Panc1 (cell line): ENCODE measurements around the gene TSSK6. TPM values are rescaled to one million over a fixed set of nuclear protein-coding genes. Genes with fewer than 3 reads are reported as not detected.

ENCODE experiments used
- ATAC-seq: fragments of 200-7000 bp; cut with Tn5 transposase; 2 replicates; pipeline ENCODE4 v1.9.1; 2020; ENCODE audit warnings: mild to moderate bottlenecking, moderate library complexity
- BruUV-seq: library from RNA; stranded (reverse); fragments of 400-500 nt; replicated peaks from 2 replicates; lab custom pipeline; 2021; lab: Mats Ljungman, UMichigan
- CTCF ChIA-PET: fragments of 300-600 bp; sonication (Branson Sonifier 250); formaldehyde crosslinking; loops from one replicate; lab custom pipeline; 2022; ENCODE audit warnings: antibody characterized with exemption; lab: Charles Lee
- POLR2A ChIA-PET: fragments of 300-600 bp; sonication (Branson Sonifier 250); formaldehyde crosslinking; loops from one replicate; lab custom pipeline; 2022; ENCODE audit warnings: antibody characterized with exemption; lab: Charles Lee
- DNase-seq: peaks from one replicate; pipeline ENCODE4 v3.0.0-alpha.2; 2010; ENCODE audit warnings: low read depth, low spot score
- H3K27ac ChIP-seq: 2 replicates; pipeline ENCODE4 v1.5.1; 2011; ENCODE audit warnings: mild to moderate bottlenecking, low read length, inconsistent platforms
- H3K27me3 ChIP-seq: fragments of 200-500 bp; sonication (Bioruptor generic); 2 replicates; pipeline ENCODE4 v1.6.0; 2014; ENCODE audit warnings: low read length, inconsistent platforms; ENCODE audit not compliant: control insufficient read depth, insufficient read depth
- H3K36me3 ChIP-seq: fragments of 200-500 bp; sonication (Bioruptor generic); 2 replicates; pipeline ENCODE4 v1.5.1; 2014; ENCODE audit warnings: inconsistent platforms, mild to moderate bottlenecking, low read length, moderate library complexity; ENCODE audit not compliant: control insufficient read depth, insufficient read depth
- H3K4me1 ChIP-seq: 2 replicates; pipeline ENCODE4 v1.5.1; 2011; ENCODE audit warnings: inconsistent platforms, mild to moderate bottlenecking, low read length, moderate library complexity; ENCODE audit not compliant: control insufficient read depth, insufficient read depth
- H3K4me3 ChIP-seq, 2 experiments: 2 replicates each; pipeline ENCODE4 v1.5.1; 2011 to 2012; ENCODE audit warnings: low read depth in 2 of 2, low read length in 2 of 2, mild to moderate bottlenecking in 2 of 2, inconsistent platforms in 1 of 2, moderate library complexity in 1 of 2
- H3K9me3 ChIP-seq: fragments of 200-500 bp; sonication (Bioruptor generic); 2 replicates; pipeline ENCODE4 v1.5.1; 2014; ENCODE audit warnings: low read depth, mild to moderate bottlenecking, inconsistent platforms, low read length, moderate library complexity; ENCODE audit not compliant: control insufficient read depth, insufficient read depth
- POLR2AphosphoS5 ChIP-seq: IDR thresholded peaks from 2 replicates; pipeline ENCODE4 v1.6.1; 2012; ENCODE audit warnings: mild to moderate bottlenecking, low read depth, low read length, moderate library complexity
- REST ChIP-seq, 2 experiments: IDR thresholded peaks; 2 replicates each; pipeline ENCODE4 v1.6.1; 2011 to 2012; ENCODE audit warnings: low read depth in 2 of 2, control low read depth in 1 of 2, low read length in 1 of 2, mild to moderate bottlenecking in 1 of 2, moderate library complexity in 1 of 2; ENCODE audit not compliant: insufficient read depth in 1 of 2
- SIN3A ChIP-seq: IDR thresholded peaks from 2 replicates; pipeline ENCODE4 v1.6.1; 2012; ENCODE audit warnings: low read depth, mild to moderate bottlenecking, low read length, moderate library complexity, borderline replicate concordance; ENCODE audit not compliant: insufficient read depth
- TCF7L2 ChIP-seq: IDR thresholded peaks from 2 replicates; pipeline ENCODE4 v1.6.1; 2011; ENCODE audit warnings: mild to moderate bottlenecking, low read depth, low read length, inconsistent platforms
- in situ Hi-C: cut with HindIII; loops from 2 replicates; pipeline ENCODE4 v1.10.0; 2016; ENCODE audit warnings: low sequenced_read_pairs, low pct_unique_long_range_greater_than_20kb
- intact Hi-C: fragments of 100-400 bp; cut with micrococcal nuclease; formaldehyde crosslinking; loops from one replicate; pipeline ENCODE4 v1.10.0; 2022; ENCODE audit not compliant: unreplicated experiment
- total RNA-seq: library from RNA; stranded (reverse); gene quantifications from one replicate; pipeline ENCODE4 v1.2.1, GENCODE V29; 2021; ENCODE audit not compliant: unreplicated experiment
- TF ChIP-seq, protein P1 (sequence below): fragments of 450-650 bp; IDR thresholded peaks from 2 replicates; pipeline ENCODE4 v1.5.1; 2017; ENCODE audit warnings: mild to moderate bottlenecking

TSSK6 gene
- total RNA-seq, 1 experiment from 2014 or later: 1.8 TPM

DNA sequence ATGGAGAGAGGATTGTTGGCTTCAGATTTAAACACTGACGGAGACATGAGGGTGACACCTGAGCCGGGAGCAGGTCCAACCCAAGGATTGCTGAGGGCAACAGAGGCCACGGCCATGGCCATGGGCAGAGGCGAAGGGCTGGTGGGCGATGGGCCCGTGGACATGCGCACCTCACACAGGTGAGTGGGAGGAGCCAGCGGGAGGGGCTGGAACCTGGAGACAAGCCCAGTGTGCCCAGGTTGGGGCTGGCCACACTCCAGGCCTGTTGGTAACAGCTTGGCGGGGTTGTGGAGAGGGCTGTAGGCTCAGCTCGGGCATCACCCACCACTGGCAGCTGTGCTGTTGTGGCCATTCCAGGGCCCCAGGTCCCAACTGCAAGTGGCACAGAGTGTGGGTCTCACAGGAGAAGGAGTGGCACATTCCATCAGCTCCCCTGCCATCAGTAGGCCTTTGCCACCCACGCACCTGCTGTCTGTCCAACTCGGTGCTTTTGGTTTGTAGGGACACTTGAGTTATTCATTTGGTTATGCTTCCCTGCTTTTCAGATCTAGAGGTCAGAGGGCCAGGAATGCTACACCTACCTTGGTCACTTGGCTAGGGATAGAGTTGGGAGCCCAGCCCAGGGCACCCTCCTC, 49.8 kb downstream of the TSSK6 start:
- BruUV-seq: no TSS peak
- intact Hi-C loops: no loop called here
- CTCF ChIA-PET: no interaction called here

DNA sequence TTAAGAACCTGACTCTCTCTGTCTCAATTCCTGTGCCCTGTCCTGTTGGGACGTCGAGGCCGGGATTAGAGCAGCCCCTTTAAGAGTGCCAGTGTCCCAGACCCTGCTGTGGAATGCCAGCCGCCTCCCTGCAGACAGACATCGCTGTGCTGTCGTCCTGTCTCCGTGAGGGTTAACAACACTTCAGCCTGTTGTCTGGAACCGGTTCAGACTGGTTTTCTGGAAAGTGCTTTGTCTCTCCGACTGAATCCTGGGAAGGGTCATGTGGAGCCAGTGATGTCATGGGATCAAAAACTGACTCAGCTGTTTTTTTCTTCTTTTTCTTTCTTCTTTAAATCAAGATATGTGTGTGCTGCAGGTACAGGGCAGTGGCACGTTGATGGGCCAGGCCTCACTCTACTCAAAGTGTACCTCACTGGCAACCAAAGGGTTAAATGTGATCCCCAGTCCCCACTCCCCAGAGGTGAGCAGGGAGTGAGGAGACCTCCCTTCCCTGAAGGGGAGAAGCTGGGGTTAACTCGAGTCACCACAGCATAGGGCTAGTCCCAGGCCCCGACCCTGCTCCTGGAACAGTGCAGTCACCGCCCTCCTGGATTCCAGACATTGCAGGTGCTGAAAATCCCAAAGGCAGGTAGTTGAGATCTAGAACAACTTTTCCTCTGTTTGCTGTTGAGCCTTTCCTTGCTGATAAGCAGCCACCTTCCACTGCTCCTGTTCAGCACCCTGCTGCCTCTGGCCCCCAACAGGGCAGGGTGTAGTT, 50.8 kb downstream of the TSSK6 start:
- in situ Hi-C loops: no loop called here
- intact Hi-C loops: no loop called here
- no peaks in the 10 kb centered on the region; the same call in 1 of the 2 replicates for H3K36me3 ChIP-seq
- POLR2A ChIA-PET: no interaction called here
- H3K9me3 ChIP-seq: peaks cover 12% of the 10 kb centered on the region; the same call in 1 of the 2 replicates
- H3K4me3 ChIP-seq: no peak overlapping the region
- DNase-seq: no peak
- H3K27me3 ChIP-seq: no peaks in the 10 kb centered on the region
- no peak overlapping the region for H3K27ac ChIP-seq
- CTCF ChIA-PET: no interaction called here
- H3K4me1 ChIP-seq: peaks cover 7% of the 10 kb centered on the region
- no peak for ATAC-seq
- TF ChIP-seq REST (IDR thresholded peaks at IDR 0.05; ENCODE audit: insufficient read depth in 1 of 2, low read depth in 2 of 2, low read length in 1 of 2): no peak
- TF ChIP-seq SIN3A: no peak
- no peak for TF ChIP-seq TCF7L2
- no peak for TF ChIP-seq POLR2AphosphoS5
- TF ChIP-seq, protein P1, sequence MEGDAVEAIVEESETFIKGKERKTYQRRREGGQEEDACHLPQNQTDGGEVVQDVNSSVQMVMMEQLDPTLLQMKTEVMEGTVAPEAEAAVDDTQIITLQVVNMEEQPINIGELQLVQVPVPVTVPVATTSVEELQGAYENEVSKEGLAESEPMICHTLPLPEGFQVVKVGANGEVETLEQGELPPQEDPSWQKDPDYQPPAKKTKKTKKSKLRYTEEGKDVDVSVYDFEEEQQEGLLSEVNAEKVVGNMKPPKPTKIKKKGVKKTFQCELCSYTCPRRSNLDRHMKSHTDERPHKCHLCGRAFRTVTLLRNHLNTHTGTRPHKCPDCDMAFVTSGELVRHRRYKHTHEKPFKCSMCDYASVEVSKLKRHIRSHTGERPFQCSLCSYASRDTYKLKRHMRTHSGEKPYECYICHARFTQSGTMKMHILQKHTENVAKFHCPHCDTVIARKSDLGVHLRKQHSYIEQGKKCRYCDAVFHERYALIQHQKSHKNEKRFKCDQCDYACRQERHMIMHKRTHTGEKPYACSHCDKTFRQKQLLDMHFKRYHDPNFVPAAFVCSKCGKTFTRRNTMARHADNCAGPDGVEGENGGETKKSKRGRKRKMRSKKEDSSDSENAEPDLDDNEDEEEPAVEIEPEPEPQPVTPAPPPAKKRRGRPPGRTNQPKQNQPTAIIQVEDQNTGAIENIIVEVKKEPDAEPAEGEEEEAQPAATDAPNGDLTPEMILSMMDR: no peak
- no TSS peak for BruUV-seq

More for the DNA sequence above, 49.8 kb downstream of the TSSK6 start:
- H3K9me3 ChIP-seq: peaks cover 12% of the 10 kb centered on the region; the same call in 1 of the 2 replicates
- no peaks in the 10 kb centered on the region; the same call in 1 of the 2 replicates for H3K36me3 ChIP-seq
- H3K4me1 ChIP-seq: peaks cover 7% of the 10 kb centered on the region
- ATAC-seq (no peak), DNase-seq (no peak)
- no peak for TF ChIP-seq TCF7L2
- no peak for TF ChIP-seq REST (IDR thresholded peaks at IDR 0.05; ENCODE audit: insufficient read depth in 1 of 2, low read depth in 2 of 2, low read length in 1 of 2)
- TF ChIP-seq, protein P1: no peak
- TF ChIP-seq POLR2AphosphoS5: no peak
- TF ChIP-seq SIN3A: no peak
- no peak overlapping the region for H3K27ac ChIP-seq
- in situ Hi-C loops: no loop called here
- H3K4me3 ChIP-seq: no peak overlapping the region
- POLR2A ChIA-PET: no interaction called here
- H3K27me3 ChIP-seq: no peaks in the 10 kb centered on the region
